ENCODE data around the gene MAP2K4. TPM values are rescaled to one million over a fixed set of nuclear protein-coding genes. Genes with fewer than 3 reads are reported as not detected.
"Not testable (repeated sequence)": the region's sequence is repeated elsewhere in the genome, so short reads cannot be mapped to it uniquely, and the experiment has no call there.

MAP2K4 gene
- total and polyA plus RNA-seq, 2 of the 8 experiments (the other 6 are each of a cell fraction or from before 2014, with no cell fraction given): 14.2 to 37.3 TPM

GRCh38 chr17:12162187-12162586 lies 141.5 kb downstream of the MAP2K4 start:
- H2BK15ac ChIP-seq (ENCODE audit: low read length); H3K9ac ChIP-seq (replicated peaks in 1 of 4; ENCODE audit: extremely low read depth in 1 of 4, low read depth in 3 of 4, low read length in 3 of 4); FAIRE-seq; H3K23me2 ChIP-seq (ENCODE audit: low read depth, low read length); POLR2A ChIA-PET (ENCODE audit: partially characterized antibody); H4K8ac ChIP-seq (ENCODE audit: extremely low read depth, insufficient read depth, low read length); H3K27ac ChIP-seq (ENCODE audit: low read depth, low read length); H2BK5ac ChIP-seq (ENCODE audit: low read depth, low read length); H3K14ac ChIP-seq (ENCODE audit: insufficient read length); H3K56ac ChIP-seq (replicated peaks; ENCODE audit: insufficient read length, low read depth, low read length); H3K4me3 ChIP-seq (ENCODE audit: extremely low read depth in 1 of 4, insufficient read depth in 2 of 4, low read depth in 3 of 4, low read length in 4 of 4); H2AK5ac ChIP-seq (ENCODE audit: low read depth, low read length); H3K18ac ChIP-seq (ENCODE audit: extremely low read depth, low read length); DNase-seq (ENCODE audit: low read depth in 1 of 2, low spot score in 2 of 2); H3K79me2 ChIP-seq (ENCODE audit: control insufficient read depth in 1 of 2, insufficient read depth in 2 of 2, low read length in 2 of 2); H3K4me1 ChIP-seq (replicated peaks in 1 of 4; ENCODE audit: control insufficient read depth in 3 of 4, insufficient read depth in 4 of 4, low read length in 3 of 4); H2BK120ac ChIP-seq (replicated peaks; ENCODE audit: low read depth, low read length); H3K23ac ChIP-seq (ENCODE audit: insufficient read length); H2BK12ac ChIP-seq (ENCODE audit: low read depth, low read length); H3K27me3 ChIP-seq (replicated peaks in 1 of 4; ENCODE audit: control insufficient read depth in 3 of 4, extremely low read depth in 1 of 4, insufficient read depth in 3 of 4, low read length in 3 of 4); H4K5ac ChIP-seq (ENCODE audit: insufficient read length, low read depth, low read length); H3K36me3 ChIP-seq (ENCODE audit: control insufficient read depth in 2 of 4, insufficient read depth in 4 of 4, low read length in 3 of 4); H4K20me1 ChIP-seq (replicated peaks in 1 of 2; ENCODE audit: control insufficient read depth in 1 of 2, insufficient read depth in 2 of 2, low read length in 2 of 2); H2BK20ac ChIP-seq (ENCODE audit: low read length); H3K4me2 ChIP-seq (ENCODE audit: insufficient read depth in 1 of 2, low read depth in 2 of 2, low read length in 2 of 2); H3K79me1 ChIP-seq (ENCODE audit: low read depth, low read length); H2AFZ ChIP-seq (ENCODE audit: low read length); H3K4ac ChIP-seq (replicated peaks; ENCODE audit: insufficient read length, low read depth, low read length); H4K91ac ChIP-seq (replicated peaks; ENCODE audit: insufficient read length, low read length): not testable (repeated sequence)
- H3K9me3 ChIP-seq (ENCODE audit: insufficient read depth in 2 of 2, low read depth in 1 of 2, low read length in 1 of 2): peaks cover 16 to 21% of the 10 kb centered on the region in 2 experiments
- 87% methylated on average over 8 of the region's 8 CpGs; no CpG with 5 or more reads in 1 of the 2 experiments for WGBS, 2 experiments (ENCODE audit: extremely low coverage in 1 of 2, insufficient coverage in 1 of 2, insufficient read length in 1 of 2, insufficient replicate concordance in 2 of 2, low coverage in 1 of 2, low lambda C conversion rate in 2 of 2, missing lambda C conversion rate in 1 of 2)
- CTCF ChIA-PET (ENCODE audit: partially characterized antibody): interaction anchor here (0.6 kb wide), 1 partner anchor 580 kb away, joined by 4 read pairs; no protein-coding TSS in a partner anchor
